Measurements from ENCODE around the gene ABCG4.

Gene ABCG4

DNA sequence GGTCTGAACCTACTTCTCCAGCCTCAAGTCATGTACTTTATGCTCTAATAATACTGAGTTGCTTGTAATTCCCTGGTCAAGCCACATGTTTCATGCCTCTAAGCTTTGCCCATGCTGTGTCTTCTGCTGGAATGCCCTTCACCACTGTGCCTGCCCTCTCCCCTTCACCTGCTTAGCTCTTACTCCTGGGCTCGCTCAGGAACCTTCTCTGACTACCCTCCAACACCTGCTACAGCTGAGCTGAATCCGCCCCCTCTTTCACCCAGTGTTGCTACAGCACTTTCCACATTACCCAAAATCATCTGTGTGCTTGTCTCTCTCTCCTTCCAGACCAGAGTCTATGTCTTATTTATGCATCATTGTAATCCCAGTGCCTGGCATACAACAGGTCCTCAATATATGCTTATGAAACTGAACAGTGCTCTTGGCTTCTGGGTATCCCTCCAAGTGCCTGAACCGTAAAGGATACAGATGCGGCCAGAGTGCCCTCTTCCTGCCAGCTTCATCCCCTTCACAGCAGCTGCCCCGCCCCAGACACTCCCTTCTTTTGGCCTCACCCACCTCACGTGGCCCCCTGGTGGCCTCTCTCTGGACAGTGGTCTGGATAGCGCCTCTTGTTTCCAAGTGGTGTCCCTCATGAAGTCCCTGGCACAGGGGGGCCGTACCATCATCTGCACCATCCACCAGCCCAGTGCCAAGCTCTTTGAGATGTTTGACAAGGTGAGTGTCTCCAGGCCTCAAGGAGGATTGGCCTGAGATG, 7.1 kb downstream of the ABCG4 start:
- DNase-seq = peak; percentile 57
- Histone ChIP-seq H3K27me3 (no peaks in the 10 kb centered on the region), H3K9me3 (no peaks in the 10 kb centered on the region), H3K4me3 (ENCODE audit: low read depth, low read length) (no peak overlapping the region), H3K36me3 (no peaks in the 10 kb centered on the region), H3K4me1 (peaks cover 3% of the 10 kb centered on the region; the same call in 1 of the 2 replicates)
- TF ChIP-seq, protein P1, sequence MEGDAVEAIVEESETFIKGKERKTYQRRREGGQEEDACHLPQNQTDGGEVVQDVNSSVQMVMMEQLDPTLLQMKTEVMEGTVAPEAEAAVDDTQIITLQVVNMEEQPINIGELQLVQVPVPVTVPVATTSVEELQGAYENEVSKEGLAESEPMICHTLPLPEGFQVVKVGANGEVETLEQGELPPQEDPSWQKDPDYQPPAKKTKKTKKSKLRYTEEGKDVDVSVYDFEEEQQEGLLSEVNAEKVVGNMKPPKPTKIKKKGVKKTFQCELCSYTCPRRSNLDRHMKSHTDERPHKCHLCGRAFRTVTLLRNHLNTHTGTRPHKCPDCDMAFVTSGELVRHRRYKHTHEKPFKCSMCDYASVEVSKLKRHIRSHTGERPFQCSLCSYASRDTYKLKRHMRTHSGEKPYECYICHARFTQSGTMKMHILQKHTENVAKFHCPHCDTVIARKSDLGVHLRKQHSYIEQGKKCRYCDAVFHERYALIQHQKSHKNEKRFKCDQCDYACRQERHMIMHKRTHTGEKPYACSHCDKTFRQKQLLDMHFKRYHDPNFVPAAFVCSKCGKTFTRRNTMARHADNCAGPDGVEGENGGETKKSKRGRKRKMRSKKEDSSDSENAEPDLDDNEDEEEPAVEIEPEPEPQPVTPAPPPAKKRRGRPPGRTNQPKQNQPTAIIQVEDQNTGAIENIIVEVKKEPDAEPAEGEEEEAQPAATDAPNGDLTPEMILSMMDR (IDR thresholded peaks at IDR 0.05; ENCODE audit: low read depth, low read length) = peak; percentile 39

DNA sequence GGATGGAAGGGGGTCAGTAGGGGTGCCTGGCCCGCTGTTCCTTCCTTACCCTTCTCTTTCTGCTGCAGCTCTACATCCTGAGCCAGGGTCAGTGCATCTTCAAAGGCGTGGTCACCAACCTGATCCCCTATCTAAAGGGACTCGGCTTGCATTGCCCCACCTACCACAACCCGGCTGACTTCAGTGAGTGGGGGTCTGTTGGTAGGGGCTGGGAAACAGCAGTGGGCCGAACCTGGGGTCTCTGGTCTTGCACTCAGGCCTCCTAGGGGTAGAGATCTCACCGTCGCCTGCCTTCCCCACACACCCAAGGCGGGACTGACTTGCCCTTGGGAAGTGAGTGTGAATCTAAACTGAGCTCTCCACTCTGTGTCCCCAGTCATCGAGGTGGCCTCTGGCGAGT, 7.6 kb downstream of the ABCG4 start:
- Histone ChIP-seq H3K4me3 (ENCODE audit: low read depth, low read length) (no peak overlapping the region), H3K27me3 (no peaks in the 10 kb centered on the region), H3K9me3 (no peaks in the 10 kb centered on the region), H3K4me1 (peaks cover 3% of the 10 kb centered on the region; the same call in 1 of the 2 replicates), H3K36me3 (no peaks in the 10 kb centered on the region)
- TF ChIP-seq, protein P1 (IDR thresholded peaks at IDR 0.05; ENCODE audit: low read depth, low read length) = no peak
- no peak for DNase-seq

DNA sequence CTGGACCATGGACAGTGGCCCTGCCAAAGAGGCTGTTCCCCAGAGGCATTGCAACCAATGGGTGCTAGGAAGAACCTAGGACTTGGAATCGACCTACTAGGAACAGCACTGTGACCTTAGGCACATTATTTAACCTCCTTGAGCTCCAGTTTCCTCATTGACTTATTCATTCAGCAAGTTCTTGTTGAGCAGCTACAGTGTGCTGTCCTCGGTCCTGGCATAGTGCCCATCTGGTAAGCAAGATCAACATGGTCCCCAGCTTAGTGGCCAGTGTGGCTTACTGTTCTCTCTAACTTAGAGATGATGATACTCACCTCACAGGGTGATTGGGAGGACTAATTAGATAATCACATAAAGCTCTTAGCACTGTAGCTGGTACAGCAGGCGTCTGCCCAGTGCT, 8.2 kb downstream of the ABCG4 start:
- TF ChIP-seq, protein P1 (IDR thresholded peaks at IDR 0.05; ENCODE audit: low read depth, low read length) = no peak
- Histone ChIP-seq H3K9me3 (no peaks in the 10 kb centered on the region), H3K27me3 (no peaks in the 10 kb centered on the region), H3K4me1 (peaks cover 3% of the 10 kb centered on the region; the same call in 1 of the 2 replicates), H3K36me3 (no peaks in the 10 kb centered on the region), H3K4me3 (ENCODE audit: low read depth, low read length) (no peak overlapping the region)
- DNase-seq = no peak

DNA sequence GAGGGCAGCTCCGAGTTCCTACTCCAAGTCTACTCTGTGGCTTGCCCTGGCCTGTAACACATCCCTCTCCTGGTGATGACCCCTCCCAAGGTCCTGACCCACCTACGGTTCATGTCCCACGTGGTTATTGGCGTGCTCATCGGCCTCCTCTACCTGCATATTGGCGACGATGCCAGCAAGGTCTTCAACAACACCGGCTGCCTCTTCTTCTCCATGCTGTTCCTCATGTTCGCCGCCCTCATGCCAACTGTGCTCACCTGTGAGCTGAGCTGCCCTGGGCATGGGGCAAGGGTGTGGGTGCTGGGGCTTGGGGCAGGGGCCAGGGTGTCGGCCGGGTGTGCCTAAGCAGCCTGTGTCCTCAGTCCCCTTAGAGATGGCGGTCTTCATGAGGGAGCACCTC, 9.6 kb downstream of the ABCG4 start:
- H3K4me3 ChIP-seq (ENCODE audit: low read depth, low read length) = no peak overlapping the region
- peaks cover 3% of the 10 kb centered on the region; the same call in 1 of the 2 replicates for H3K4me1 ChIP-seq
- H3K9me3 ChIP-seq = no peaks in the 10 kb centered on the region
- TF ChIP-seq, protein P1 (IDR thresholded peaks at IDR 0.05; ENCODE audit: low read depth, low read length) = no peak
- DNase-seq = no peak
- H3K27me3 ChIP-seq = no peaks in the 10 kb centered on the region
- no peaks in the 10 kb centered on the region for H3K36me3 ChIP-seq

DNA sequence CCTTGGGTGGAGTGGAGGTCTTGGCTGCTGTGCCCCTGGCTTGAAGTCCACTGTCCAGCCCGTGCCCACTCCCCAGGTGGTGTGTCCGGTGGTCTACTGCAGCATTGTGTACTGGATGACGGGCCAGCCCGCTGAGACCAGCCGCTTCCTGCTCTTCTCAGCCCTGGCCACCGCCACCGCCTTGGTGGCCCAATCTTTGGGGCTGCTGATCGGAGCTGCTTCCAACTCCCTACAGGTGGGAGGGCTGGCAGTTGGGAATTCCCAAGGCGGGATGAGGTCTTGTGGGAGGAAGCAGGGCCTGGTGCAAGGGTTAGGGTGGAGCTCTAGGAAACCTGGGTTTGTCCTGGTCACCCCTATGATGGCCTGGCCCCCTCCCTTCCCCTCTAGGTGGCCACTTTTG, 11.3 kb downstream of the ABCG4 start:
- Histone ChIP-seq H3K36me3 (no peaks in the 10 kb centered on the region), H3K27me3 (no peaks in the 10 kb centered on the region), H3K4me3 (ENCODE audit: low read depth, low read length) (no peak overlapping the region), H3K4me1 (peaks cover 3% of the 10 kb centered on the region; the same call in 1 of the 2 replicates), H3K9me3 (no peaks in the 10 kb centered on the region)
- TF ChIP-seq, protein P1 (IDR thresholded peaks at IDR 0.05; ENCODE audit: low read depth, low read length) = no peak
- no peak for DNase-seq

DNA sequence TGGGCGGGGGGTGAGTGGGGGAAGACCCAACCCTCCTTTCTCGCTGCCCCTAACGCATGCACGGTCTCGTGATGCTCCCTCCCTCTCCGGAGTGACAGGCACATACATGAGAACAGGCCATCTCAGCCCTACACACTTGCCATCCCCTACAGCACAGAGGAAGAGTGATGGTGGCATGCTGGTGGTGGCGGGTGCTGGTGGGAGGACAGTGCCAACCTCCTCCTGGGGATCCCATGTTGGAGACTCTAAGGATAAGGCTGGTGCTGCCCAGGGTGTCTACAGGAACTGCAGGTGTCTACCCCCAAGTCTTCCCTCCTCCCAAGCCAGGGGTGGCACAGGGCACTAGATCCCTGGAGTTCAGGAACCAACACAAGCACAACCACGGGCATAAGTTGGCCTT, 13.0 kb downstream of the ABCG4 start:
- Histone ChIP-seq H3K9me3 (no peaks in the 10 kb centered on the region), H3K27me3 (no peaks in the 10 kb centered on the region), H3K4me1 (peaks cover 3% of the 10 kb centered on the region; the same call in 1 of the 2 replicates), H3K4me3 (ENCODE audit: low read depth, low read length) (no peak overlapping the region), H3K36me3 (no peaks in the 10 kb centered on the region)
- no peak for DNase-seq
- TF ChIP-seq, protein P1 (IDR thresholded peaks at IDR 0.05; ENCODE audit: low read depth, low read length) = no peak
